AG04450 (cell line): ENCODE measurements around the gene ZNF668. TPM values are rescaled to one million over a fixed set of nuclear protein-coding genes. Genes with fewer than 3 reads are reported as not detected.

Experiments
- CTCF ChIA-PET: fragments of 300-600, 350-600 bp; formaldehyde crosslinking; extraction: SDS; loops from one replicate; lab custom pipeline; 2022; ENCODE audit warnings: antibody characterized with exemption, inconsistent platforms; lab: Charles Lee
- POLR2A ChIA-PET: fragments of 350-600 bp; formaldehyde crosslinking; extraction: SDS; loops from one replicate; lab custom pipeline; 2021; ENCODE audit warnings: antibody characterized with exemption, inconsistent platforms; lab: Yijun Ruan, JAX
- DNase-seq: peaks from one replicate; pipeline ENCODE4 v3.0.0-alpha.2; 2011; ENCODE audit warnings: low read depth, low spot score
- H3K27ac ChIP-seq: one replicate; pipeline ENCODE4 v1.5.1; 2012; ENCODE audit warnings: low read depth, low read length, control low read depth
- H3K27me3 ChIP-seq: one replicate; pipeline ENCODE4 v1.6.0; 2012; ENCODE audit warnings: low read length; ENCODE audit not compliant: control insufficient read depth, insufficient read depth
- H3K4me3 ChIP-seq: 2 replicates; pipeline ENCODE4 v1.5.1; 2011; ENCODE audit warnings: mild to moderate bottlenecking, low read depth, low read length, control low read depth
- H3K9me3 ChIP-seq: 2 replicates; pipeline ENCODE4 v1.5.1; 2012; ENCODE audit warnings: low read length; ENCODE audit not compliant: control insufficient read depth, insufficient read depth
- polyA minus RNA-seq: library from RNA; depleted of rRNA, polyadenylated mRNA; stranded (reverse); fragments of >200 nt; gene quantifications from 2 replicates; pipeline ENCODE4 v1.2.3, GENCODE V29; 2011; rRNA and poly(A)+ RNA removed
- polyA plus RNA-seq: library from polyadenylated mRNA; depleted of rRNA; stranded (reverse); fragments of >200 nt; gene quantifications from 2 replicates; pipeline ENCODE4 v1.2.3, GENCODE V29; 2011; rRNA removed
- TF ChIP-seq, protein P1 (sequence below): IDR thresholded peaks from 2 replicates; pipeline ENCODE4 v1.5.1; 2011; ENCODE audit warnings: low read depth, low read length, control low read depth, inconsistent platforms

Gene ZNF668
- polyA plus RNA-seq, result 5.9 and 8.6 TPM in 2 replicates
- 6.0 and 8.0 TPM in 2 replicates for polyA minus RNA-seq

DNA sequence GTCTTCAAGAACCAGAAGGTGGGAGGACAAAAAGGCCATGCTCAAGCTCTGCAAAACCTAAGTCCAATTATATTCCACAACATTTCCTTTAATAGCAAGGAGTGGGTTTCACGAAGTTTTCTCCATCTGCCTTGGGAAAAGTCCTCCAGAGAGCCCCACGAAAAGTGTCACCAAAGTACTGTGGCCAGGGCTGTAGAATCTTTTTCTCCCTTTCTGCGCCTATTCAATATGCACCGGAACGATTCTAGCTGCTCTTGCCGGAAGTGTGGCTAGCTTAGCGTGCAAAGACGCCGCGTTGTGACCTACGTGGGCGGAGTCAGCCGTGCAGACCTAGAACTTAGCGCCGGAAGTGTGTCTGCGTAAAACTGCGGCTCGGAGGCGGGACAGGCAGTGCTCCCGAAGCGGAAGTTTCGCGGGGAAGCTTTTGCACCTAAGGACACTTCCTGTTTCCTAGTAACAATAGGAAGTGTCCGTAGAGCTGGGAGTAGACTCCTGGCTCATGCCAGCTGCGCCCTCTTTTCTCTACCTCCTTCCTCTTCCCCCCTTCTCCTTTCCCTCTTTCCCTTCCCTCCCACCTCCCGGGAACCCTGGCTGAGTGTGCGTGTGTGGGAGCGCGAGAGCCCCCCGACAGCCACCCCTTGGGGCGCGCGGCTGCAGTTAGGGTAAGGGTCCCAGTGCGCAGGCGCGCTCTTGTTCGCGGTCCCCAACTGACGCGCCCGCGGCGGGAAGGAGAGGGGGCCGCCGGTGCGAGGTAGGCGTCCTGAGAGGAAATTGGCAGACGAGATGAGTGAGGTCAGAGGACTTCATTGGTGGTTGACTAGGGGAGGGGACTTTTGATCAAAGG, at the start of gene ZNF668, which contains the start of gene ZNF646:
Gene ZNF668 (minus strand): TSS at position 271 of the 844 bp plus-strand sequence. CDS start 9,781 bp downstream, outside the sequence.
Gene ZNF646 (plus strand): TSS at position 453 of the 844 bp plus-strand sequence. CDS start 1,903 bp downstream, outside the sequence.
- Histone ChIP-seq H3K27me3 (no peaks in the 10 kb centered on the region), H3K4me3 (peak within 1 kb of the TSS; percentile 99), H3K27ac (peak within 1 kb of the TSS; percentile 96), H3K9me3 (peaks cover 4% of the 10 kb centered on the region; the same call in 1 of the 2 replicates)
- DNase-seq, result peak; percentile 98
- ChIA-PET POLR2A (interaction anchor here (0.6 to 2.4 kb wide), 18 partner anchors 9 to 386 kb away, joined by 3 to 21 read pairs (median 6); partner anchors contain the start of genes FUS, HSD3B7, KAT8 and STX4), CTCF (interaction anchor here (1.0 to 2.4 kb wide), 3 partner anchors 68 to 387 kb away, joined by 3 to 9 read pairs (median 6); no protein-coding TSS in a partner anchor)
- TF ChIP-seq, protein P1, sequence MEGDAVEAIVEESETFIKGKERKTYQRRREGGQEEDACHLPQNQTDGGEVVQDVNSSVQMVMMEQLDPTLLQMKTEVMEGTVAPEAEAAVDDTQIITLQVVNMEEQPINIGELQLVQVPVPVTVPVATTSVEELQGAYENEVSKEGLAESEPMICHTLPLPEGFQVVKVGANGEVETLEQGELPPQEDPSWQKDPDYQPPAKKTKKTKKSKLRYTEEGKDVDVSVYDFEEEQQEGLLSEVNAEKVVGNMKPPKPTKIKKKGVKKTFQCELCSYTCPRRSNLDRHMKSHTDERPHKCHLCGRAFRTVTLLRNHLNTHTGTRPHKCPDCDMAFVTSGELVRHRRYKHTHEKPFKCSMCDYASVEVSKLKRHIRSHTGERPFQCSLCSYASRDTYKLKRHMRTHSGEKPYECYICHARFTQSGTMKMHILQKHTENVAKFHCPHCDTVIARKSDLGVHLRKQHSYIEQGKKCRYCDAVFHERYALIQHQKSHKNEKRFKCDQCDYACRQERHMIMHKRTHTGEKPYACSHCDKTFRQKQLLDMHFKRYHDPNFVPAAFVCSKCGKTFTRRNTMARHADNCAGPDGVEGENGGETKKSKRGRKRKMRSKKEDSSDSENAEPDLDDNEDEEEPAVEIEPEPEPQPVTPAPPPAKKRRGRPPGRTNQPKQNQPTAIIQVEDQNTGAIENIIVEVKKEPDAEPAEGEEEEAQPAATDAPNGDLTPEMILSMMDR, result 0 out of 2 replicates have a peak, but pooled peaks have one; percentile 1

DNA sequence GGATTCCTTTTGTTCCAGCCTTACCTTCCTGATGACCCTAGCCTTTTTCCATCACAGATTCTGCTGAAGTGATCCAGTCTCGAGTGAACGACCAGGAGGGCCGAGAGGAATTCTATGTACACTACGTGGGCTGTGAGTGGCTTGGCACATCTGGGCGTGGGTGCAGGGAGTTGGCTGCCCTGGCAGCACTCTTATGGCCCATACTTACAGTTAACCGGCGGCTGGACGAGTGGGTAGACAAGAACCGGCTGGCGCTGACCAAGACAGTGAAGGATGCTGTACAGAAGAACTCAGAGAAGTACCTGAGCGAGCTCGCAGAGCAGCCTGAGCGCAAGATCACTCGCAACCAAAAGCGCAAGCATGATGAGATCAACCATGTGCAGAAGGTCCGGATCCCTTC, 46.1 kb upstream of the ZNF668 start:
- H3K9me3 ChIP-seq, result no peaks in the 10 kb centered on the region; the same call in 1 of the 2 replicates
- H3K4me3 ChIP-seq, result no peak overlapping the region
- H3K27me3 ChIP-seq, result no peaks in the 10 kb centered on the region
- DNase-seq, result no peak
- CTCF ChIA-PET, result interaction anchor here (0.6 to 3.0 kb wide), 3 partner anchors 22 to 339 kb away, joined by 3 to 15 read pairs (median 3); partner anchors contain the start of gene ARMC5
- POLR2A ChIA-PET, result no interaction called here
- TF ChIP-seq, protein P1, result no peak
- H3K27ac ChIP-seq, result no peak overlapping the region

DNA sequence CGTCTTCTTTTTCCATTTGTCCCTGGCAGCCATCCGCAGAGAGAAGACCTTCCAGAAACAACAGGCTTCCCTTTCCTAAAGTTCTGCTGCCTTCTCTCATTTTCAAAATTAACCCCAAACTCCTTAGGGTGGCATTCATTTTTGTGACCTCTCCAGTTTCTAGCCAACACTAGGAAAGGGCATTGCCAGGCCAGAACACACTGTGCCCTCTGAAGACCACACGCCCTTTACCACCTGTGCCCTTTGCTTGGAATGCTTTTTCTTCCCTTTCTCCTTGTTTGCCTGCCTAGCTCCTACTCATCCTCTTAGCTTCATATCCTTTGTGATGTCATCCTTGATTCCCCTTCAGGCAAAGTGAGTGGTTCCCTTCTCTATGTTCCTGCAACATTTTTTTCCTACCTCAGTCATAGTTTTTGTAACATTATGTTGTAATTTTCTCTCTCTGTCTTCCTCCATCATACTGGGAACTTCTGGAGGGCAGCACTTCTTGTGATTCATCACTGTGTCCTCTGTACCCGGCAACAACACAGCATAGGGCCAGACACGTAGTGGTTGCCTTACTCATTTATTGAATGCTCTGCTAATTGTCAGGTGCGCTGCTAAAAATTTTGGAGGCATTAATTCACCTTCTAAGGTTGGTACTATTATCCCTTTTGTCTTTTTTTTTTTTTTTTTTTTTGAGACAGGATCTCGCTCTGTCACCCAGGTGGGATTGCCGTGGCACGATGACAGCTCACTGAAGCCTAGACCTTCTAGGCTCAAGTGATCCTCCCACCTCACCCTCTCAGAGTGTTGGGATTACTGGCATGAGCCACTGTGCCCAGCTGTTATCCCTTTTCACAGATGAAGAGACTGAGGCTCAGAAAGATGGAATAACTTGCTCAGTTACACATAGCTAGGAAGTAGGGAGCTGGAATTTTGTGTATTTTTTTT, 44.4 kb upstream of the ZNF668 start:
- H3K9me3 ChIP-seq, result no peaks in the 10 kb centered on the region; the same call in 1 of the 2 replicates
- TF ChIP-seq, protein P1, result no peak
- peak overlapping the region; percentile 96 for H3K27ac ChIP-seq
- POLR2A ChIA-PET, result interaction anchor here (0.6 to 3.2 kb wide), 11 partner anchors 15 to 342 kb away, joined by 3 to 41 read pairs (median 5); partner anchors contain the start of genes FUS, HSD3B7, VKORC1 and ZNF646
- no peak for DNase-seq
- peak overlapping the region; percentile 91 for H3K4me3 ChIP-seq
- CTCF ChIA-PET, result interaction anchor here (1.4 to 2.6 kb wide), 2 partner anchors 24 to 165 kb away, joined by 4 to 23 read pairs; no protein-coding TSS in a partner anchor
- no peaks in the 10 kb centered on the region for H3K27me3 ChIP-seq

DNA sequence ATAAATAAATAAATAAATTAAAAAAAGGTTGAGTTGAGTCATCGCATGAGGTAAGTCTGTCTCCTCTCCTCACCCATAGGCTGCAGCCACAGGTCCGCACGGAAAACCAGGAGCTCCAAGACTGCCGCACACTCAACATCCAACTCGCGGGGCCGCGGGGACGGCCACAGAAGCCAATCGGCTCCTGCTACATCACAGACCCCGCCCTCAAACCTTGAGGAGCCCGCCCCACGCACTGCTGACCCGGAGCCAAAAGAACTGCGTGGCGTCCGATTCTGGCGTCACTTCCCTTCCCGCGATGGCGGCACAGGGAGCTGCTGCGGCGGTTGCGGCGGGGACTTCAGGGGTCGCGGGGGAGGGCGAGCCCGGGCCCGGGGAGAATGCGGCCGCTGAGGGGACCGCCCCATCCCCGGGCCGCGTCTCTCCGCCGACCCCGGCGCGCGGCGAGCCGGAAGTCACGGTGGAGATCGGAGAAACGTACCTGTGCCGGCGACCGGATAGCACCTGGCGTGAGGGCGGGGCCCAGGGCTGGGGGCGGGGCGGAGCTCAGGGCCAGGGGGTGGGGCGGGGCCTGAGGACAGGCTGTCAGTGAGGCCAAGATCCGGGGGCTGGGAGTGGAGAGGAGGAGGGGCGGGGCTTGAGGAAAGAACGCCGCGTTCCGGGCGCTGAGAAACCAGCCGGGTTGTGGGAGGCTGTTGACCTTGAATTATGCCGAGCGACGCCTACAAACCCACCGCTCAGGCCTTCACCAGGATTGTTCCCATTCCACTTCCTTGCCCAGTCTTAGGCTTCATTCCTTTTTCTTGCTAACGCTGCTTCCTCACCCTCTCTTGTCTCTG, 43.6 kb upstream of the ZNF668 start, which contains the start of gene KAT8:
Gene KAT8 (plus strand): TSS at position 281 of the 839 bp plus-strand sequence. CDS start 18 bp downstream, at position 299.
- ChIA-PET POLR2A (interaction anchor here (0.5 to 3.2 kb wide), 21 partner anchors 9 to 354 kb away, joined by 3 to 41 read pairs (median 4); partner anchors contain the start of genes FUS, HSD3B7, TGFB1I1 and VKORC1), CTCF (interaction anchor here (1.4 to 2.6 kb wide), 2 partner anchors 25 to 164 kb away, joined by 4 to 23 read pairs; no protein-coding TSS in a partner anchor)
- Histone ChIP-seq H3K27ac (peak within 1 kb of the TSS; percentile 96), H3K4me3 (peak within 1 kb of the TSS; percentile 91), H3K27me3 (no peaks in the 10 kb centered on the region), H3K9me3 (no peaks in the 10 kb centered on the region; the same call in 1 of the 2 replicates)
- peak; percentile 94 for DNase-seq
- TF ChIP-seq, protein P1, result no peak
